VCaP (cell line): ENCODE data around the gene ADSS2.

Source experiments
- H3K27ac ChIP-seq: fragments of 450-650 bp; 2 replicates; pipeline ENCODE4 v1.5.1; 2017
- CTCF ChIP-seq: fragments of 450-650 bp; conservative IDR thresholded peaks from 2 replicates; pipeline ENCODE4 v1.5.1; 2017; ENCODE audit warnings: mild to moderate bottlenecking, moderate library complexity

The ADSS2 gene

GRCh38 chr1:244394826-244395765 is 56.6 kb downstream of the ADSS2 start:
- H3K27ac ChIP-seq: no peak overlapping the region
- no peak for TF ChIP-seq CTCF

- TF ChIP-seq CTCF: no peak
- no peak overlapping the region for H3K27ac ChIP-seq
Measured at GRCh38 chr1:244394346-244394745, 57.4 kb downstream of the ADSS2 start.

GRCh38 chr1:244393604-244394176 is 58.0 kb downstream of the ADSS2 start:
- H3K27ac ChIP-seq: no peak overlapping the region
- no peak for TF ChIP-seq CTCF

GRCh38 chr1:244391761-244392160 is 59.9 kb downstream of the ADSS2 start:
- TF ChIP-seq CTCF: no peak
- H3K27ac ChIP-seq: no peak overlapping the region

- no peak overlapping the region for H3K27ac ChIP-seq
- TF ChIP-seq CTCF: no peak
Measured at GRCh38 chr1:244388961-244389360, 62.7 kb downstream of the ADSS2 start.

- TF ChIP-seq CTCF: no peak
- no peak overlapping the region for H3K27ac ChIP-seq
Measured at GRCh38 chr1:244387415-244387814, 64.3 kb downstream of the ADSS2 start.

- TF ChIP-seq CTCF: no peak
- no peak overlapping the region for H3K27ac ChIP-seq
Measured at GRCh38 chr1:244386595-244386994, 65.1 kb downstream of the ADSS2 start.
